Measurements from ENCODE around the gene CHKA.

DNA sequence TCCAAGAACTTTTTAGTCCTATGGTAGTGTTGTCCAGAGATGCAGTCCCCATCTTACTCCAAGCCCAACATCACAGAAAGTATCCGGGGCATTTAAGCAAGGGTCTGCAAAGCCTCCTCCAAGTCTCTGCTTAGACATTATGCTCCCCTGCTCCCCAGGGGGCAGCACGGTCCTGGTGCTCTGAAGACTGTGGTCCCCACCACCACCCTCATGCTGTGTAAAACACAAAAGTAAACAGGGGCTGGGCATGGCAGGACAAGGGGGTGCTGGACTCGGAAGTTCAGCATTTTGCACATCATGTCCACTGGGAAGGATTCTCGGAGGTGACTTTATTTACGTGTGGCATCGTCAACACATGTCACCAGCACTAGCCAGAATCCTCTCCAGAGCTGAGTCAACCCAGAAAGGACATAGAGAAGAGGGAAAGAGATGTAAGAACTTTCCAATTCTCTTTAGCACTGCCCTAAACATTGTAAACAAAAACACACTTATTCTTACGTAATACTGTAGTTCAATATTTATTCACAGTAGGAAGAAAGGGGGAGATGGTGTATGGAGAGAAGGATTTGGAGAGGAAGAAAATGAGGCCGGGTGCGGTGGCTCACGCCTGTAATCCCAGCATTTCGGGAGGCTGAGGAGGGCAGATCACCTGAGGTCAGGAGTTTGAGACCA, 44.7 kb downstream of the CHKA start:
- TF ChIP-seq YY1 (IDR thresholded peaks at IDR 0.05; ENCODE audit: insufficient read depth, insufficient read length) = no peak
- no peak for TF ChIP-seq ZNF274 (IDR thresholded peaks at IDR 0.05; ENCODE audit: low read depth, low read length)
